Neural cell (in vitro differentiated cells): Measurements from ENCODE around the gene OGFOD1. TPM values are rescaled to one million over a fixed set of nuclear protein-coding genes. Genes with fewer than 3 reads are reported as not detected.

Experiments
- H2AFZ ChIP-seq: fragments of 200-600, 300-800 bp; sonication (generic), shearing (Covaris generic); 2 replicates; pipeline ENCODE4 v1.6.0; 2014; ENCODE audit warnings: low read depth, mild to moderate bottlenecking, antibody characterized with exemption, low read length, moderate library complexity
- H3F3A ChIP-seq: fragments of 200-600 bp; shearing (Covaris generic); 2 replicates; pipeline ENCODE4 v1.6.1; 2016; ENCODE audit warnings: mild to moderate bottlenecking, moderate library complexity, mixed read lengths, antibody characterized with exemption, low read length; ENCODE audit not compliant: insufficient read depth, poor library complexity, severe bottlenecking
- H3K27ac ChIP-seq: fragments of 200-600, 300-800 bp; sonication (generic), shearing (Covaris generic); 2 replicates; pipeline ENCODE4 v1.5.1; 2014; ENCODE audit warnings: mild to moderate bottlenecking, low read length, moderate library complexity
- H3K27me3 ChIP-seq: fragments of 300-800, 200-600 bp; sonication (generic), shearing (Covaris generic); 2 replicates; pipeline ENCODE4 v1.6.0; 2014; ENCODE audit warnings: mild to moderate bottlenecking, low read depth, low read length, moderate library complexity; ENCODE audit not compliant: insufficient read depth
- H3K36me3 ChIP-seq: fragments of 300-800, 200-600 bp; sonication (generic), shearing (Covaris generic); 2 replicates; pipeline ENCODE4 v1.5.1; 2014; ENCODE audit warnings: mild to moderate bottlenecking, antibody characterized with exemption, low read length, moderate library complexity; ENCODE audit not compliant: insufficient read depth
- H3K4me2 ChIP-seq: fragments of 300-800, 200-600 bp; sonication (generic), shearing (Covaris generic); 2 replicates; pipeline ENCODE4 v1.6.0; 2014; ENCODE audit warnings: mild to moderate bottlenecking, low read length
- H3K4me3 ChIP-seq: fragments of 300-800, 200-600 bp; sonication (generic), shearing (Covaris generic); 2 replicates; pipeline ENCODE4 v1.5.1; 2014; ENCODE audit warnings: mild to moderate bottlenecking, low read length, moderate library complexity
- H3K79me2 ChIP-seq: fragments of 200-600 bp; shearing (Covaris generic); replicated peaks from 2 replicates; pipeline ENCODE4 v1.6.0; 2014; ENCODE audit warnings: mild to moderate bottlenecking, low read length, moderate library complexity; ENCODE audit not compliant: insufficient read depth
- H3K9ac ChIP-seq: fragments of 300-800, 200-600 bp; sonication (generic), shearing (Covaris generic); 2 replicates; pipeline ENCODE4 v1.6.1; 2016; ENCODE audit warnings: mild to moderate bottlenecking, low read length, mixed read lengths
- H3K9me2 ChIP-seq: fragments of 200-600 bp; shearing (Covaris generic); 2 replicates; pipeline ENCODE4 v1.6.1; 2016; ENCODE audit warnings: mild to moderate bottlenecking, low read length, mixed read lengths; ENCODE audit not compliant: insufficient read depth
- H3K9me3 ChIP-seq: fragments of 200-600, 300-800 bp; sonication (generic), shearing (Covaris generic); 2 replicates; pipeline ENCODE4 v1.6.1; 2016; ENCODE audit warnings: mild to moderate bottlenecking, mixed run types, low read length, moderate library complexity, mixed read lengths
- H4K20me1 ChIP-seq: fragments of 200-600 bp; shearing (Covaris generic); 2 replicates; pipeline ENCODE4 v1.6.1; 2016; ENCODE audit warnings: mild to moderate bottlenecking, mixed run types; ENCODE audit not compliant: insufficient read depth
- CTCF ChIP-seq: fragments of 450-650 bp; IDR thresholded peaks from 2 replicates; pipeline ENCODE4 v1.5.1; 2014; ENCODE audit warnings: antibody characterized with exemption, mild to moderate bottlenecking, moderate library complexity; ENCODE audit not compliant: poor library complexity, severe bottlenecking
- EP300 ChIP-seq: fragments of 450-650 bp; conservative IDR thresholded peaks from 2 replicates; pipeline ENCODE4 v1.6.1; 2014; ENCODE audit warnings: antibody characterized with exemption, mild to moderate bottlenecking, moderate library complexity; ENCODE audit not compliant: poor library complexity, severe bottlenecking
- EZH2 ChIP-seq: fragments of 200-600, 300-800 bp; shearing (Covaris generic), sonication (generic); IDR thresholded peaks from 2 replicates; pipeline ENCODE4 v1.6.1; 2014; ENCODE audit warnings: antibody characterized with exemption, low read length, borderline replicate concordance, mild to moderate bottlenecking; ENCODE audit not compliant: insufficient read depth, poor library complexity, severe bottlenecking
- MXI1 ChIP-seq: fragments of 450-650 bp; conservative IDR thresholded peaks from 2 replicates; pipeline ENCODE4 v1.6.1; 2014; ENCODE audit warnings: antibody characterized with exemption, mild to moderate bottlenecking; ENCODE audit not compliant: poor library complexity, severe bottlenecking
- POLR2AphosphoS5 ChIP-seq: IDR thresholded peaks from 2 replicates; pipeline ENCODE4 v1.6.1; 2012
- RAD21 ChIP-seq: fragments of 450-650 bp; conservative IDR thresholded peaks from 2 replicates; pipeline ENCODE4 v1.6.1; 2014; ENCODE audit warnings: antibody characterized with exemption, mild to moderate bottlenecking, moderate library complexity
- SMC3 ChIP-seq: fragments of 450-650 bp; conservative IDR thresholded peaks from 2 replicates; pipeline ENCODE4 v1.6.1; 2014; ENCODE audit warnings: antibody characterized with exemption, mild to moderate bottlenecking, moderate library complexity; ENCODE audit not compliant: poor library complexity
- TAF1 ChIP-seq: IDR thresholded peaks from 2 replicates; pipeline ENCODE4 v1.6.1; 2012; ENCODE audit warnings: low read depth
- polyA plus RNA-seq: library from polyadenylated mRNA; depleted of rRNA; stranded (reverse); fragments of >200 nt; gene quantifications from 2 replicates; pipeline ENCODE4 v1.2.3, GENCODE V29; 2014
- TF ChIP-seq, protein P1 (sequence below): IDR thresholded peaks from 2 replicates; pipeline ENCODE4 v1.6.1; 2012; ENCODE audit warnings: borderline replicate concordance

Gene OGFOD1
- polyA plus RNA-seq, 1 donor from 2014 or later, result 35.6 TPM

DNA sequence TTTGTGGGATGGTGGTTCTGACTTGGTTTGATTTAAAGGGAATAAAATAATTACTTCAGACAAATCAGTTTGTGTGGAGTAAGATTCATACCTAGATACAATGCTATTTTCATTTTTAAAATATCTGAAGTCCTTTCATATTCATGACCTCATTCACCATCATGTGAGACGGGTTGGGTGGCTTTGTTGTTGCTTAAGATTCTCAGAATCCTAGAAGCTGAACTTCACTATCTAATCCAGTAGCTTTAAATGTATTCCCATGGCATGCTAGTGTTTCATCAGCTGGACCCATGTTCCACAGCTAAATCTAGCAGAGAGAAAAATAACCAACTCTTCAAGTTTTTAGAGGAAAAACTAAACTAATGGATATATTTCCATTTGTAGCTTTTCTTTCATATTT lies 23.3 kb upstream of the OGFOD1 start:
- no peak overlapping the region for H3K4me3 ChIP-seq
- H2AFZ ChIP-seq, result no peak overlapping the region
- H3K9ac ChIP-seq, result no peak overlapping the region
- H3K79me2 ChIP-seq, result peaks cover 2% of the 10 kb centered on the region
- H3K4me2 ChIP-seq, result no peak overlapping the region
- H3K27ac ChIP-seq, result no peak overlapping the region
- peaks cover 5% of the 10 kb centered on the region for H4K20me1 ChIP-seq
- H3K9me3 ChIP-seq, result no peaks in the 10 kb centered on the region
- no peaks in the 10 kb centered on the region for H3K36me3 ChIP-seq
- H3K9me2 ChIP-seq, result no peaks in the 10 kb centered on the region
- no peaks in the 10 kb centered on the region for H3K27me3 ChIP-seq
- no peaks in the 10 kb centered on the region for H3F3A ChIP-seq
- no peak for TF ChIP-seq MXI1

- Histone ChIP-seq H3K36me3 (peaks cover 6% of the 10 kb centered on the region), H3K4me2 (no peak overlapping the region), H4K20me1 (no peaks in the 10 kb centered on the region), H3K9ac (no peak overlapping the region), H2AFZ (no peak overlapping the region), H3K27me3 (no peaks in the 10 kb centered on the region), H3K79me2 (no peaks in the 10 kb centered on the region), H3K4me3 (no peak overlapping the region), H3K9me2 (no peaks in the 10 kb centered on the region), H3K27ac (no peak overlapping the region), H3K9me3 (no peaks in the 10 kb centered on the region), H3F3A (no peaks in the 10 kb centered on the region)
- no peak for TF ChIP-seq MXI1
- TF ChIP-seq SMC3, result no peak
- no peak for TF ChIP-seq EP300
- no peak for TF ChIP-seq RAD21
- no peak for TF ChIP-seq POLR2AphosphoS5
- TF ChIP-seq TAF1, result no peak
- no peak for TF ChIP-seq CTCF
- TF ChIP-seq, protein P1, sequence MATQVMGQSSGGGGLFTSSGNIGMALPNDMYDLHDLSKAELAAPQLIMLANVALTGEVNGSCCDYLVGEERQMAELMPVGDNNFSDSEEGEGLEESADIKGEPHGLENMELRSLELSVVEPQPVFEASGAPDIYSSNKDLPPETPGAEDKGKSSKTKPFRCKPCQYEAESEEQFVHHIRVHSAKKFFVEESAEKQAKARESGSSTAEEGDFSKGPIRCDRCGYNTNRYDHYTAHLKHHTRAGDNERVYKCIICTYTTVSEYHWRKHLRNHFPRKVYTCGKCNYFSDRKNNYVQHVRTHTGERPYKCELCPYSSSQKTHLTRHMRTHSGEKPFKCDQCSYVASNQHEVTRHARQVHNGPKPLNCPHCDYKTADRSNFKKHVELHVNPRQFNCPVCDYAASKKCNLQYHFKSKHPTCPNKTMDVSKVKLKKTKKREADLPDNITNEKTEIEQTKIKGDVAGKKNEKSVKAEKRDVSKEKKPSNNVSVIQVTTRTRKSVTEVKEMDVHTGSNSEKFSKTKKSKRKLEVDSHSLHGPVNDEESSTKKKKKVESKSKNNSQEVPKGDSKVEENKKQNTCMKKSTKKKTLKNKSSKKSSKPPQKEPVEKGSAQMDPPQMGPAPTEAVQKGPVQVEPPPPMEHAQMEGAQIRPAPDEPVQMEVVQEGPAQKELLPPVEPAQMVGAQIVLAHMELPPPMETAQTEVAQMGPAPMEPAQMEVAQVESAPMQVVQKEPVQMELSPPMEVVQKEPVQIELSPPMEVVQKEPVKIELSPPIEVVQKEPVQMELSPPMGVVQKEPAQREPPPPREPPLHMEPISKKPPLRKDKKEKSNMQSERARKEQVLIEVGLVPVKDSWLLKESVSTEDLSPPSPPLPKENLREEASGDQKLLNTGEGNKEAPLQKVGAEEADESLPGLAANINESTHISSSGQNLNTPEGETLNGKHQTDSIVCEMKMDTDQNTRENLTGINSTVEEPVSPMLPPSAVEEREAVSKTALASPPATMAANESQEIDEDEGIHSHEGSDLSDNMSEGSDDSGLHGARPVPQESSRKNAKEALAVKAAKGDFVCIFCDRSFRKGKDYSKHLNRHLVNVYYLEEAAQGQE, result no peak
- TF ChIP-seq EZH2, result no peak
Observed at GRCh38 chr16:56436258-56436657, 15.1 kb upstream of the OGFOD1 start.

- H3K27me3 ChIP-seq, result no peaks in the 10 kb centered on the region
- no peaks in the 10 kb centered on the region for H4K20me1 ChIP-seq
- H3K27ac ChIP-seq, result no peak overlapping the region
- H3K9me2 ChIP-seq, result no peaks in the 10 kb centered on the region
- no peak overlapping the region for H3K4me2 ChIP-seq
- H2AFZ ChIP-seq, result no peak overlapping the region
- no peaks in the 10 kb centered on the region for H3K79me2 ChIP-seq
- H3F3A ChIP-seq, result no peaks in the 10 kb centered on the region
- peaks cover 6% of the 10 kb centered on the region for H3K36me3 ChIP-seq
- H3K9me3 ChIP-seq, result no peaks in the 10 kb centered on the region
- TF ChIP-seq TAF1, result no peak
- no peak for TF ChIP-seq SMC3
- TF ChIP-seq POLR2AphosphoS5, result no peak
- no peak for TF ChIP-seq RAD21
- no peak for TF ChIP-seq CTCF
- TF ChIP-seq EZH2, result no peak
- TF ChIP-seq EP300, result no peak
- no peak for TF ChIP-seq MXI1
- TF ChIP-seq, protein P1, result no peak
- H3K4me3 ChIP-seq, result no peak overlapping the region
- no peak overlapping the region for H3K9ac ChIP-seq
Observed at GRCh38 chr16:56438038-56438437, 13.3 kb upstream of the OGFOD1 start.
